Calu3 (cell line): ENCODE results near the gene SEL1L3. TPM values are rescaled to one million over a fixed set of nuclear protein-coding genes. Genes with fewer than 3 reads are reported as not detected.

ENCODE experiments used
- BruUV-seq: library from RNA; stranded (reverse); fragments of 400-500 nt; replicated peaks from 2 replicates; lab custom pipeline; 2021; lab: Mats Ljungman, UMichigan
- CTCF ChIA-PET: fragments of 300-600 bp; sonication (Branson Sonifier 250); formaldehyde crosslinking; loops from one replicate; lab custom pipeline; 2022; ENCODE audit warnings: antibody characterized with exemption; lab: Charles Lee
- DNase-seq: peaks from one replicate; pipeline ENCODE4 v3.0.0; 2022
- H3K27ac Mint-ChIP-seq: one replicate; pipeline ENCODE4 v1.8.0; 2022; ENCODE audit warnings: mixed read lengths; ENCODE audit not compliant: unreplicated experiment
- H3K27me3 Mint-ChIP-seq: one replicate; pipeline ENCODE4 v1.8.0; 2022; ENCODE audit warnings: mixed read lengths; ENCODE audit not compliant: unreplicated experiment
- H3K36me3 Mint-ChIP-seq: one replicate; pipeline ENCODE4 v1.8.0; 2022; ENCODE audit warnings: mild to moderate bottlenecking, moderate library complexity, mixed read lengths; ENCODE audit not compliant: insufficient read depth, unreplicated experiment
- H3K4me1 Mint-ChIP-seq: one replicate; pipeline ENCODE4 v1.8.0; 2022; ENCODE audit warnings: mild to moderate bottlenecking, low read depth, mixed read lengths; ENCODE audit not compliant: unreplicated experiment
- H3K4me3 Mint-ChIP-seq: one replicate; pipeline ENCODE4 v1.8.0; 2022; ENCODE audit warnings: mild to moderate bottlenecking, low read depth, moderate library complexity, mixed read lengths; ENCODE audit not compliant: unreplicated experiment
- H3K9me3 Mint-ChIP-seq: one replicate; pipeline ENCODE4 v1.8.0; 2022; ENCODE audit warnings: low read depth, mixed read lengths; ENCODE audit not compliant: unreplicated experiment
- CTCF ChIP-seq: fragments of 200-600 bp; IDR thresholded peaks from one replicate; pipeline ENCODE4 v1.8.0; 2022; ENCODE audit warnings: antibody characterized with exemption; ENCODE audit not compliant: unreplicated experiment
- intact Hi-C: fragments of 100-400 bp; cut with micrococcal nuclease; formaldehyde crosslinking; loops from one replicate; pipeline ENCODE4 v1.10.0; 2022; ENCODE audit not compliant: unreplicated experiment
- total RNA-seq: library from RNA; stranded (reverse); gene quantifications from 2 replicates; pipeline ENCODE4 v1.2.3, GENCODE V29; 2022

The SEL1L3 gene
- total RNA-seq, 1 experiment from 2014 or later: 120 TPM

GRCh38 chr4:25889589-25890503 lies 27.1 kb upstream of the SEL1L3 start:
- DNase-seq: no peak
- no TSS peak for BruUV-seq
- TF ChIP-seq CTCF: no peak
- intact Hi-C loops: no loop called here
- H3K27ac Mint-ChIP-seq: no peak overlapping the region
- no peaks in the 10 kb centered on the region for H3K9me3 Mint-ChIP-seq
- CTCF ChIA-PET: no interaction called here
- H3K4me3 Mint-ChIP-seq: no peak overlapping the region
- no peaks in the 10 kb centered on the region for H3K27me3 Mint-ChIP-seq
- H3K4me1 Mint-ChIP-seq: peaks cover 8% of the 10 kb centered on the region
- H3K36me3 Mint-ChIP-seq: no peaks in the 10 kb centered on the region

GRCh38 chr4:25888781-25889180 lies 26.0 kb upstream of the SEL1L3 start:
- Mint-ChIP-seq H3K4me1 (peaks cover 19% of the 10 kb centered on the region), H3K27me3 (no peaks in the 10 kb centered on the region), H3K4me3 (no peak overlapping the region), H3K9me3 (no peaks in the 10 kb centered on the region), H3K27ac (no peak overlapping the region), H3K36me3 (no peaks in the 10 kb centered on the region)
- DNase-seq: no peak
- no TSS peak for BruUV-seq
- intact Hi-C loops: no loop called here
- TF ChIP-seq CTCF: no peak
- CTCF ChIA-PET: interaction anchor here (0.6 kb wide), 1 partner anchor 220 kb away, joined by 5 read pairs; no protein-coding TSS in a partner anchor

DNA sequence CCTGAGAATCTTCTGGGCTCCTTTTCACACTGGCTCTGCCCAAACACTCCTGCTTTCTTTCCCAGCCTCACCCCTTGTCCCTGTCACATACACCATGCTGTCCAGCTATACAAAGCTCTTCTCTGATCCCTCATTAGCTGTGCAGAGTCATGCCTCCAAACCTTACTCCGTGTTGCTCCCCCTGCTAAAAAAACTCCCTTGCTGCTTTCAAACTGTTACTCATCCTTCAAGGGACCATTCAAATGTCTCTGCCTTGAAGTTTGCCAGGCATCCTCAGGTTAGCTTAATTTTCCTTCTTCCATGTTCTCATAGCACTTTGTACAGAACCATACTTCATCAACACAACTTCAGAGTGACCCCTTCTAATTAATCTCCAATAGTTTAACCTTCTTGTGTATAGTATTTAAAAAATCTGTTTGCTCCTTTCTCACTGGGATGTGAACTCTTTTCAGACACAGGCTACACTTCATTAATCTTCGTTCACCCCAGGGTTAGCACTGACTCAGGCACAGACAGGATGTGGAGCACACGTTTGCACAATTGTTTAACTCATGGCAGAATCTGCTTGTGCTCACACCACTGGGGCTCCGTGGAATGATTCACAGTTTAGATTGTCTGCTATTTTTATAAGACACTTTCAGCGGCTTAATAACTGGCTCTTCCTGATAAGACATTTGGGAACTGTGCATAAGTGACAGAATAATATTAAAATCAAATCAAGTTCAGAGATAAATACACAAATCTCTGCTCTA lies 21.4 kb upstream of the SEL1L3 start:
- BruUV-seq: no TSS peak
- H3K27me3 Mint-ChIP-seq: no peaks in the 10 kb centered on the region
- no peak overlapping the region for H3K27ac Mint-ChIP-seq
- TF ChIP-seq CTCF: no peak
- H3K9me3 Mint-ChIP-seq: no peaks in the 10 kb centered on the region
- CTCF ChIA-PET: interaction anchor here (1.0 kb wide), 1 partner anchor 9 kb away, joined by 4 read pairs; no protein-coding TSS in a partner anchor
- H3K4me3 Mint-ChIP-seq: no peak overlapping the region
- intact Hi-C loops: no loop called here
- H3K4me1 Mint-ChIP-seq: peaks cover 20% of the 10 kb centered on the region
- no peak for DNase-seq
- no peaks in the 10 kb centered on the region for H3K36me3 Mint-ChIP-seq

DNA sequence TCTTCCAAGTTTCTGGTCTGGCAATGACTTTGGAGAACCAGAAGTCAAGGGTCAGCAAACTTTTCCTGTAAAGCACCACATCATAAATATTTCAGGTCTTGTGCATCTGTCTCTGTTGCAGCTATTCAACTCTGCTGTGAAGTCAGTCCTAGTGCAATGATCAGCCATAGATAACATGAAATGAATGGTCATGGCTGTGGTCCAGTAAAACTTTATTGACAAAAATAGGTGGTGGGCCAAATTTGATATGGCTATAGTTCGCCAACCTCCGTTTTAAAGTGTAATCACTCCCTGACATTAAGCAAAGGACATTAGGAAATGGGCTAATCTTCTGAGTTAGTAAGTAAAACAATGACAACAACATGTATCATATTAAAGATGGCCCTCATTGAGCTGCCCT lies 20.8 kb upstream of the SEL1L3 start:
- no peak overlapping the region for H3K27ac Mint-ChIP-seq
- no TSS peak for BruUV-seq
- CTCF ChIA-PET: interaction anchor here (0.8 to 1.0 kb wide), 2 partner anchors 8 to 10 kb away, joined by 3 to 4 read pairs; no protein-coding TSS in a partner anchor
- intact Hi-C loops: no loop called here
- TF ChIP-seq CTCF: no peak
- DNase-seq: no peak
- no peaks in the 10 kb centered on the region for H3K36me3 Mint-ChIP-seq
- H3K27me3 Mint-ChIP-seq: no peaks in the 10 kb centered on the region
- no peak overlapping the region for H3K4me3 Mint-ChIP-seq
- peaks cover 16% of the 10 kb centered on the region for H3K4me1 Mint-ChIP-seq
- no peaks in the 10 kb centered on the region for H3K9me3 Mint-ChIP-seq
